ENCODE data around the gene CANT1. TPM values are rescaled to one million over a fixed set of nuclear protein-coding genes. Genes with fewer than 3 reads are reported as not detected.
"Not testable (repeated sequence)": the region's sequence is repeated elsewhere in the genome, so short reads cannot be mapped to it uniquely, and the experiment has no call there.

The CANT1 gene
- total RNA-seq, 4 donors from 2014 or later: 17.5 to 38.3 (median 26.6) TPM

DNA sequence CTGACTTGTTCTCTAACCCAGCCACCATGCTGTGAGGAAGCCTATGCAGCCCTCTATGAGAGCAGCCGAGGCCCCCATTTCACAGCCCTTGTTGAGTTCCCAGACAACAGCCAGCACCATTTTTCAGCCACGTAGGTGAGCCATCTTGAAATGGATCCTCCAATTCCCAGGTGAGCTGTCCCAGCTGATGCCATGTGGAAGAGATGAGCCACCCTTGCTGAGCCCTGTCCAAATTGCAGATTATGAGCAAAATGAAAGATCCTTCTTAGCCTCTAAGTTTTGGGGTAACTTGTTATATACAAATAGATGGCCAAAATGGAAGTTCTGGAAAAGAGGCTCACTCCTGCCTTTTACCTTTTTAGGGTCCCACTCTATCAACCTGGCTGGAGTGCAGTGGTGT lies 58.7 kb downstream of the CANT1 start:
- intact Hi-C loops (cut with DNase I; ENCODE audit: low total_unique reads): no loop called here
- in situ Hi-C loops (cut with MboI; ENCODE audit: low sequenced_read_pairs in 4 of 4): no loop called here
- DNase-seq: no peak
- no peaks in the 10 kb centered on the region for H3K27me3 ChIP-seq
- no peak overlapping the region for H3K4me3 ChIP-seq
- no peaks in the 10 kb centered on the region for H3K4me1 ChIP-seq
- no peak for ATAC-seq
- peaks cover 0 to 6% (median 0%) of the 10 kb centered on the region in 3 donors for H3K9me3 ChIP-seq
- H3K36me3 ChIP-seq: no peaks in the 10 kb centered on the region
- no peak for TF ChIP-seq POLR2A (IDR thresholded peaks at IDR 0.05)
- TF ChIP-seq, protein P1, sequence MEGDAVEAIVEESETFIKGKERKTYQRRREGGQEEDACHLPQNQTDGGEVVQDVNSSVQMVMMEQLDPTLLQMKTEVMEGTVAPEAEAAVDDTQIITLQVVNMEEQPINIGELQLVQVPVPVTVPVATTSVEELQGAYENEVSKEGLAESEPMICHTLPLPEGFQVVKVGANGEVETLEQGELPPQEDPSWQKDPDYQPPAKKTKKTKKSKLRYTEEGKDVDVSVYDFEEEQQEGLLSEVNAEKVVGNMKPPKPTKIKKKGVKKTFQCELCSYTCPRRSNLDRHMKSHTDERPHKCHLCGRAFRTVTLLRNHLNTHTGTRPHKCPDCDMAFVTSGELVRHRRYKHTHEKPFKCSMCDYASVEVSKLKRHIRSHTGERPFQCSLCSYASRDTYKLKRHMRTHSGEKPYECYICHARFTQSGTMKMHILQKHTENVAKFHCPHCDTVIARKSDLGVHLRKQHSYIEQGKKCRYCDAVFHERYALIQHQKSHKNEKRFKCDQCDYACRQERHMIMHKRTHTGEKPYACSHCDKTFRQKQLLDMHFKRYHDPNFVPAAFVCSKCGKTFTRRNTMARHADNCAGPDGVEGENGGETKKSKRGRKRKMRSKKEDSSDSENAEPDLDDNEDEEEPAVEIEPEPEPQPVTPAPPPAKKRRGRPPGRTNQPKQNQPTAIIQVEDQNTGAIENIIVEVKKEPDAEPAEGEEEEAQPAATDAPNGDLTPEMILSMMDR (IDR thresholded peaks at IDR 0.05 in 4 of 5, conservative IDR thresholded peaks at IDR 0.05 in 1 of 5): no peak
- no peak overlapping the region for H3K27ac ChIP-seq

DNA sequence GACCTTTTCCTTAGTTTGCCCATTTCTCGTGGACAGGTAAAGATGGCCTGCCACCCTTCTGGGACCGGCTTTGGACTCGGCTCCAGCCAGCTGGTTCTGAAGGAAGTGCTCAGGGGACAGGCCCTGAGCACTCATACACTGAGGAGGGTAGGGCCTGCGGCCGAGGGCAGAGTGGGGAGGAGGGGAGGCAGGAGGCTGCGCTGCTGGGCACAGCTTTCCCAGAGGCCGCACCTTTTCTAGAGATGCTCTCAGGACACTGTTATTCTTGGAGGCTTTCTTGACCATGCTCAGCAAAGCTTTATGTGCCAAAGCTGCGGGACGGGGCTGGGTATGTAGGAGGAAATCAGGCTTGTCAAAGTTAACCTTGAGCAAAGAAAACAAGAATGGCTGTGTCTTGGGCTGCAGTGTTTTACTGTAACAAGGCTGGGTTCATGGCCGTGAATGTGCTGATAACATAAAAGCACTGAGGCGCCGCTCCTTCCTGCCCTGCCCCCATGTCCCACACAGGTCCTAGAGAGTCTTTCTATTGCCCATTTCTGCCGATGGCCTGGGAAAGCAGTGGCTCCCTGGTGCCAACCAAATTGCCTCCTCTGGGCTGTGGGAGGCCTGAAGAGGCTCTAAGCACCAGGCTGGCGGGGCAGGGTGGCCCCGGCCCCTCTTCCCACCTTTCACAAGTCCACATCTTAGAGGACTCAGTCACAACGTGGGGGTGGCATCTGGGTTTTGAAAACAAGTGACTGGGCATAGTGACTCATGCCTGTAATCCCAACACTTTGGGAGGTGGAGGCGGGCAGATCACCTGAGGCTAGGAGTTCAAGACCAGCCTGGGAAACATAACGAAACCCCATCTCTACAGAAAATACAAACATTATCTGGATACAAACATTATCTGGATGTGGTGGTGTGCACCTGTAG lies 62.1 kb downstream of the CANT1 start:
- no peak overlapping the region for H3K4me3 ChIP-seq
- intact Hi-C loops (cut with DNase I; ENCODE audit: low total_unique reads) (no loop called here), in situ Hi-C loops (cut with MboI; ENCODE audit: low sequenced_read_pairs in 4 of 4) (no loop called here)
- no peak for DNase-seq
- no peak overlapping the region for H3K27ac ChIP-seq
- no peaks in the 10 kb centered on the region for H3K36me3 ChIP-seq
- H3K4me1 ChIP-seq: no peaks in the 10 kb centered on the region
- no peaks in the 10 kb centered on the region for H3K27me3 ChIP-seq
- ATAC-seq: no peak
- TF ChIP-seq, protein P1 (IDR thresholded peaks at IDR 0.05 in 4 of 5, conservative IDR thresholded peaks at IDR 0.05 in 1 of 5): no peak
- no peak for TF ChIP-seq POLR2A (IDR thresholded peaks at IDR 0.05)
- peaks cover 0 to 6% (median 0%) of the 10 kb centered on the region in 3 donors for H3K9me3 ChIP-seq

DNA sequence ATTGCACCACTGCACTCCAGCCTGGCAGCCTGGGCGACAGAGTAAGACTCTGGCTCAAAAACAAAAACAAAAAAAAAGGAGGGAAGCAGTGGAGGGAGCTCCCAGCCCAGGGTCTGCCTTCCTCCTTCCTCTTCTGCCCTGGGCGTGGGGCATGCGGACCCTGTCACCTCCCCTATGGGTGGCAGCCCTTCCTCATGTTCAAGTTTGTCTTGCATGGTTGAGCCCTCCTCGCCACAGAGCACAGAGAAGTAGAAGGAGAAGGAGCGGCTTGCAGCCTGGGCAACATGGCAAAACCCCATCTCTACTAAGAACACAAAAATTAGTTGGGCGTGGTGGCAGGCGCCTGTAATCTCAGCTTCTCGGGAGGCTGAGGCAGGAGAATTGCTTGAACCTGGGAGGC lies 62.9 kb downstream of the CANT1 start:
- Histone ChIP-seq H3K9me3 (peaks cover 0 to 6% (median 0%) of the 10 kb centered on the region in 3 donors), H3K4me1 (no peaks in the 10 kb centered on the region), H3K27me3 (no peaks in the 10 kb centered on the region), H3K27ac (no peak overlapping the region), H3K36me3 (no peaks in the 10 kb centered on the region), H3K4me3 (no peak overlapping the region)
- DNase-seq: no peak
- no peak for ATAC-seq
- TF ChIP-seq, protein P1 (IDR thresholded peaks at IDR 0.05 in 4 of 5, conservative IDR thresholded peaks at IDR 0.05 in 1 of 5): no peak
- no peak for TF ChIP-seq POLR2A (IDR thresholded peaks at IDR 0.05)
- in situ Hi-C loops (cut with MboI; ENCODE audit: low sequenced_read_pairs in 4 of 4): no loop called here
- intact Hi-C loops (cut with DNase I; ENCODE audit: low total_unique reads): no loop called here

DNA sequence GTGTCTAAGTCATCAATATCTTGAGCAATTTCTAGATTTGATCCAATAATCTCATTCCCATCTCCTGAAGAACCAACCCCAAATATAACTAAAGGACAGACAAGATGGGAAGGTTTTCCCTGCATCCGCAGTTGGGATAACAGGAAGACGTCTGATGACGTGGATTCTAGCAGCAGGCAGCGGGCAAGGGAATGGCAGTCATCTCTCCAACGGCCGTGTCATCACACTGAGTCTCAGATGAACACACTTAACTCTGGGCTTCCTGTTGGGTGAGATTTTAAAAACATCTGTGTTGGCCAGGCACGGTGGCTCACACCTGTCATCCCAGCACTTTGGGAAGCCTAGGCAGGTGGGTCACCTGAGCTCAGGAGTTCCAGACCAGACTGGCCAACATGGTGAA lies 63.4 kb downstream of the CANT1 start:
- intact Hi-C loops (cut with DNase I; ENCODE audit: low total_unique reads) (no loop called here), in situ Hi-C loops (cut with MboI; ENCODE audit: low sequenced_read_pairs in 4 of 4) (no loop called here)
- Histone ChIP-seq H3K4me3 (no peak overlapping the region), H3K9me3 (peaks cover 0 to 6% (median 0%) of the 10 kb centered on the region in 3 donors), H3K27ac (no peak overlapping the region), H3K4me1 (no peaks in the 10 kb centered on the region), H3K36me3 (no peaks in the 10 kb centered on the region), H3K27me3 (no peaks in the 10 kb centered on the region)
- no peak for DNase-seq
- TF ChIP-seq POLR2A (IDR thresholded peaks at IDR 0.05): no peak
- TF ChIP-seq, protein P1 (IDR thresholded peaks at IDR 0.05 in 4 of 5, conservative IDR thresholded peaks at IDR 0.05 in 1 of 5): no peak
- no peak for ATAC-seq

DNA sequence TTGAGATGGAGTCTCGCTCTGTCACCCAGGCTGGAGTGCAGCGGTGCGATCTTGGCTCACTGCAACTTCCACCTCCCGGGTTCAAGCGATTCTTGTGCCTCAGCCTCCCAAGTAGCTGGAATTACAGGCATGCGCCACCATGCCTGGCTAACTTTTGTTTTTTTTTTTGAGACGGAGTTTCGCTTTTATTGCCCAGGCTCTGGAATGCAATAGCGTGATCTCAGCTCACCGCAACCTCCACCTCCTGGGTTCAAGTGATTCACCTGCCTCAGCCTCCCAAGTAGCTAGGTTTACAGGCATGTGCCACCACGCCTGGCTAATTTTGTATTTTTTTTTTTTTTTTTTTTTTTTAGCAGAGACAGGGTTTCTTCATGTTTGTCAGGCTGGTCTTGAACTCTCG lies 64.1 kb downstream of the CANT1 start:
- in situ Hi-C loops (cut with MboI; ENCODE audit: low sequenced_read_pairs in 4 of 4): not testable (repeated sequence)

More for the DNA sequence above, 64.1 kb downstream of the CANT1 start:
- H3K9me3 ChIP-seq; H3K27me3 ChIP-seq; H3K27ac ChIP-seq; intact Hi-C loops (cut with DNase I; ENCODE audit: low total_unique reads); DNase-seq; H3K36me3 ChIP-seq; H3K4me1 ChIP-seq; ATAC-seq; H3K4me3 ChIP-seq: not testable (repeated sequence)
